Lower leg skin (tissue), 3 donors: Measurements from ENCODE around the gene RNF121.

ENCODE experiments used
- POLR2A ChIP-seq, 2 donors: fragments of 450-650 bp; IDR thresholded peaks; one replicate each; pipeline ENCODE4 v1.6.1; 2016 to 2017; ENCODE audit warnings: antibody characterized with exemption in 2 of 2, mild to moderate bottlenecking in 1 of 2, moderate library complexity in 1 of 2
- TF ChIP-seq, protein P1 (sequence below), 3 donors: fragments of 450-650 bp; IDR thresholded peaks; one replicate each; pipeline ENCODE4 v1.5.1; 2016; ENCODE audit warnings: antibody characterized with exemption in 3 of 3, mild to moderate bottlenecking in 3 of 3, moderate library complexity in 2 of 3

DNA sequence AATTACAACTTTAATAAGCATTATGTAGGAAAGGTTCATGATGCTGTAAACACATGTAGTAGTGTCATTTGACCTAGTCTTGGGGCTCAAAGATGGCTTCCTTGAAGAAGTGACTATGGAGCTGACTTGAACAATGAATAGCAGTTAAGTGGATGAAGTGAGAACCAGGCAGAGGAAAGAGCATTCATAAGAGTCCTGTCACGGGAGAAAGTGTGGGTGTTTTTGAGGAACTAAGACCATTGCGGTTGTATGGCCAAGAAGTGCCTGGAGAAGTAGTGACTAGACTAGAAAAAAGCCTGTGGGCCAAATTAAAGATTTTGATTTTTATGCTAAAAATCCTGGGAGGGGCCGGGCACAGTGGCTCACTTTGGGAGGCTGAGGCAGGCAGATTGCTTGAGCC, 62.6 kb downstream of the RNF121 start:
- TF ChIP-seq, protein P1, sequence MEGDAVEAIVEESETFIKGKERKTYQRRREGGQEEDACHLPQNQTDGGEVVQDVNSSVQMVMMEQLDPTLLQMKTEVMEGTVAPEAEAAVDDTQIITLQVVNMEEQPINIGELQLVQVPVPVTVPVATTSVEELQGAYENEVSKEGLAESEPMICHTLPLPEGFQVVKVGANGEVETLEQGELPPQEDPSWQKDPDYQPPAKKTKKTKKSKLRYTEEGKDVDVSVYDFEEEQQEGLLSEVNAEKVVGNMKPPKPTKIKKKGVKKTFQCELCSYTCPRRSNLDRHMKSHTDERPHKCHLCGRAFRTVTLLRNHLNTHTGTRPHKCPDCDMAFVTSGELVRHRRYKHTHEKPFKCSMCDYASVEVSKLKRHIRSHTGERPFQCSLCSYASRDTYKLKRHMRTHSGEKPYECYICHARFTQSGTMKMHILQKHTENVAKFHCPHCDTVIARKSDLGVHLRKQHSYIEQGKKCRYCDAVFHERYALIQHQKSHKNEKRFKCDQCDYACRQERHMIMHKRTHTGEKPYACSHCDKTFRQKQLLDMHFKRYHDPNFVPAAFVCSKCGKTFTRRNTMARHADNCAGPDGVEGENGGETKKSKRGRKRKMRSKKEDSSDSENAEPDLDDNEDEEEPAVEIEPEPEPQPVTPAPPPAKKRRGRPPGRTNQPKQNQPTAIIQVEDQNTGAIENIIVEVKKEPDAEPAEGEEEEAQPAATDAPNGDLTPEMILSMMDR (IDR thresholded peaks at IDR 0.05) = no peak
- TF ChIP-seq POLR2A (IDR thresholded peaks at IDR 0.05) = no peak
